Esophagus squamous epithelium (tissue), 4 donors: ENCODE results near the gene MEIS1.

Experiments
- POLR2A ChIP-seq, 4 donors: fragments of 450-650 bp; IDR thresholded peaks; one replicate each; pipeline ENCODE4 v1.6.1; 2017; ENCODE audit warnings: antibody characterized with exemption in 4 of 4, mild to moderate bottlenecking in 4 of 4, moderate library complexity in 3 of 4
- TF ChIP-seq, protein P1 (sequence below), 6 experiments: fragments of 450-650 bp in 4 of 6; fragments of 200-600 bp in 2 of 6; sonication (generic) in 2 of 6; IDR thresholded peaks; one replicate each; pipeline ENCODE4 v1.5.1; 2016 to 2019; ENCODE audit warnings: antibody characterized with exemption in 6 of 6, mild to moderate bottlenecking in 4 of 6, moderate library complexity in 4 of 6

GRCh38 chr2:66526180-66526579 lies 91.3 kb downstream of the MEIS1 start:
- TF ChIP-seq, protein P1, sequence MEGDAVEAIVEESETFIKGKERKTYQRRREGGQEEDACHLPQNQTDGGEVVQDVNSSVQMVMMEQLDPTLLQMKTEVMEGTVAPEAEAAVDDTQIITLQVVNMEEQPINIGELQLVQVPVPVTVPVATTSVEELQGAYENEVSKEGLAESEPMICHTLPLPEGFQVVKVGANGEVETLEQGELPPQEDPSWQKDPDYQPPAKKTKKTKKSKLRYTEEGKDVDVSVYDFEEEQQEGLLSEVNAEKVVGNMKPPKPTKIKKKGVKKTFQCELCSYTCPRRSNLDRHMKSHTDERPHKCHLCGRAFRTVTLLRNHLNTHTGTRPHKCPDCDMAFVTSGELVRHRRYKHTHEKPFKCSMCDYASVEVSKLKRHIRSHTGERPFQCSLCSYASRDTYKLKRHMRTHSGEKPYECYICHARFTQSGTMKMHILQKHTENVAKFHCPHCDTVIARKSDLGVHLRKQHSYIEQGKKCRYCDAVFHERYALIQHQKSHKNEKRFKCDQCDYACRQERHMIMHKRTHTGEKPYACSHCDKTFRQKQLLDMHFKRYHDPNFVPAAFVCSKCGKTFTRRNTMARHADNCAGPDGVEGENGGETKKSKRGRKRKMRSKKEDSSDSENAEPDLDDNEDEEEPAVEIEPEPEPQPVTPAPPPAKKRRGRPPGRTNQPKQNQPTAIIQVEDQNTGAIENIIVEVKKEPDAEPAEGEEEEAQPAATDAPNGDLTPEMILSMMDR (IDR thresholded peaks at IDR 0.05): no peak
- no peak for TF ChIP-seq POLR2A (IDR thresholded peaks at IDR 0.05)
